ENCODE measurements around the gene OR51D1.

GRCh38 chr11:4636962-4637661, at the start of gene OR51D1:
- TF ChIP-seq EZH2 (IDR thresholded peaks at IDR 0.05; ENCODE audit: borderline replicate concordance, low read depth, low read length, poor library complexity, severe bottlenecking): no peak
- TF ChIP-seq CTCF (conservative IDR thresholded peaks at IDR 0.05; ENCODE audit: low read depth, low read length): peak; percentile 83

Data from A673 (cell line).